Neural crest cell (in vitro differentiated cells): Measurements from ENCODE around the gene CCDC33. TPM values are rescaled to one million over a fixed set of nuclear protein-coding genes. Genes with fewer than 3 reads are reported as not detected.

Experiments
- DNase-seq: peaks from one replicate; pipeline ENCODE4 v3.0.0; 2021; ENCODE audit warnings: low read depth, mixed read lengths, low spot score
- H3K27ac Mint-ChIP-seq: one replicate; pipeline ENCODE4 v1.8.0; 2021; ENCODE audit warnings: mild to moderate bottlenecking, mixed read lengths; ENCODE audit not compliant: unreplicated experiment
- H3K27me3 Mint-ChIP-seq: 2 replicates; pipeline ENCODE4 v1.8.0; 2021; ENCODE audit warnings: low read depth, mild to moderate bottlenecking, mixed read lengths
- H3K36me3 Mint-ChIP-seq: 2 replicates; pipeline ENCODE4 v1.8.0; 2021; ENCODE audit warnings: low read depth, mild to moderate bottlenecking, mixed read lengths
- H3K4me1 Mint-ChIP-seq: 2 replicates; pipeline ENCODE4 v1.8.0; 2021; ENCODE audit warnings: mixed read lengths
- H3K4me3 Mint-ChIP-seq: one replicate; pipeline ENCODE4 v1.8.0; 2021; ENCODE audit warnings: mild to moderate bottlenecking, mixed read lengths
- H3K9me3 Mint-ChIP-seq: 2 replicates; pipeline ENCODE4 v1.8.0; 2021; ENCODE audit warnings: mixed read lengths
- CTCF ChIP-seq: fragments of 200-600 bp; sonication (generic); conservative IDR thresholded peaks from 2 replicates; pipeline ENCODE4 v1.5.0; 2021; ENCODE audit warnings: antibody characterized with exemption, mild to moderate bottlenecking
- total RNA-seq: library from RNA; stranded (reverse); gene quantifications from 2 replicates; pipeline ENCODE4 v1.2.1, GENCODE V29; 2021

Gene CCDC33
- total RNA-seq, 1 donor from 2014 or later: 15.1 TPM

GRCh38 chr15:74336061-74337005 lies 100.2 kb downstream of the CCDC33 start:
- no peak for TF ChIP-seq CTCF
- H3K27me3 Mint-ChIP-seq: no peaks in the 10 kb centered on the region
- no peaks in the 10 kb centered on the region for H3K4me1 Mint-ChIP-seq
- no peak for DNase-seq
- H3K36me3 Mint-ChIP-seq: no peaks in the 10 kb centered on the region
- no peak overlapping the region for H3K4me3 Mint-ChIP-seq
- H3K9me3 Mint-ChIP-seq: no peaks in the 10 kb centered on the region
- H3K27ac Mint-ChIP-seq: no peak overlapping the region

- H3K36me3 Mint-ChIP-seq: no peaks in the 10 kb centered on the region
- H3K27ac Mint-ChIP-seq: no peak overlapping the region
- no peaks in the 10 kb centered on the region for H3K27me3 Mint-ChIP-seq
- TF ChIP-seq CTCF: no peak
- no peaks in the 10 kb centered on the region for H3K4me1 Mint-ChIP-seq
- H3K4me3 Mint-ChIP-seq: no peak overlapping the region
- no peaks in the 10 kb centered on the region for H3K9me3 Mint-ChIP-seq
- DNase-seq: no peak
Measured at GRCh38 chr15:74337146-74337545, 101.0 kb downstream of the CCDC33 start.

- H3K4me3 Mint-ChIP-seq: no peak overlapping the region
- H3K36me3 Mint-ChIP-seq: no peaks in the 10 kb centered on the region
- H3K4me1 Mint-ChIP-seq: no peaks in the 10 kb centered on the region
- H3K27ac Mint-ChIP-seq: no peak overlapping the region
- H3K9me3 Mint-ChIP-seq: no peaks in the 10 kb centered on the region
- DNase-seq: no peak
- no peak for TF ChIP-seq CTCF
- H3K27me3 Mint-ChIP-seq: no peaks in the 10 kb centered on the region
Measured at GRCh38 chr15:74337607-74338211, 101.6 kb downstream of the CCDC33 start.

GRCh38 chr15:74338676-74339075 lies 102.5 kb downstream of the CCDC33 start:
- TF ChIP-seq CTCF: no peak
- DNase-seq: no peak
- Mint-ChIP-seq H3K27ac (no peak overlapping the region), H3K36me3 (no peaks in the 10 kb centered on the region), H3K4me3 (no peak overlapping the region), H3K4me1 (no peaks in the 10 kb centered on the region), H3K9me3 (no peaks in the 10 kb centered on the region), H3K27me3 (no peaks in the 10 kb centered on the region)

- H3K9me3 Mint-ChIP-seq: no peaks in the 10 kb centered on the region
- no peak for DNase-seq
Measured at GRCh38 chr15:74339371-74339770, 103.2 kb downstream of the CCDC33 start.

More at GRCh38 chr15:74339371-74339770, 103.2 kb downstream of the CCDC33 start:
- H3K27me3 Mint-ChIP-seq: no peaks in the 10 kb centered on the region
- H3K27ac Mint-ChIP-seq: no peak overlapping the region
- TF ChIP-seq CTCF: no peak
- H3K36me3 Mint-ChIP-seq: no peaks in the 10 kb centered on the region
- peaks cover 1% of the 10 kb centered on the region for H3K4me1 Mint-ChIP-seq
- H3K4me3 Mint-ChIP-seq: no peak overlapping the region
